Thyroid gland (tissue), 4 donors: ENCODE results near the gene INKA2.

Experiments
- POLR2A ChIP-seq, 2 donors: fragments of 450-650 bp; IDR thresholded peaks; one replicate each; pipeline ENCODE4 v1.6.1; 2017; ENCODE audit warnings: antibody characterized with exemption in 2 of 2, mild to moderate bottlenecking in 2 of 2, moderate library complexity in 1 of 2
- TF ChIP-seq, protein P1 (sequence below), 6 experiments: fragments of 200-600 bp in 3 of 6; fragments of 450-650 bp in 3 of 6; sonication (generic) in 3 of 6; IDR thresholded peaks; one replicate each; pipeline ENCODE4 v1.5.1; 2016 to 2019; ENCODE audit warnings: antibody characterized with exemption in 6 of 6, mild to moderate bottlenecking in 2 of 6, inconsistent platforms in 1 of 6, moderate library complexity in 1 of 6

DNA sequence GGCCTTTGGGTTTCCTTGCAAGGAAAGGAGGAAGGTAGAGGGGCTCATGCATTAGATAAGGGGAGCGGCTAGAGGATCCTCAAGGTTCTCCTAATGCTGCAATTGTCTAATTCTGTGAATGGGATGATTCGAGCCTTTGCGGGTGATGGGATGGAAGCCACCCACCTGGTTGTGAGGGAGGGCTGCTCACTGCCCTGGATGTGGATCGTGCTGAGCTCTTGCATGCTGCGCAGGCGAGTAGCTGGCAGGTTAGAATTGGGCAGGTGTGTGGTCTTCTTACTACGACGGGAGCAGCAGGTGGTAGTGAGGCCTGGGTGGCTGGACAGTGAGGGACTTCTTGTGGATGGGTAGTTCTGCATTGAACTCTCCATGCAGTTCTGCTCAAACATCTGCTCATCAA, 37.7 kb upstream of the INKA2 start:
- TF ChIP-seq, protein P1, sequence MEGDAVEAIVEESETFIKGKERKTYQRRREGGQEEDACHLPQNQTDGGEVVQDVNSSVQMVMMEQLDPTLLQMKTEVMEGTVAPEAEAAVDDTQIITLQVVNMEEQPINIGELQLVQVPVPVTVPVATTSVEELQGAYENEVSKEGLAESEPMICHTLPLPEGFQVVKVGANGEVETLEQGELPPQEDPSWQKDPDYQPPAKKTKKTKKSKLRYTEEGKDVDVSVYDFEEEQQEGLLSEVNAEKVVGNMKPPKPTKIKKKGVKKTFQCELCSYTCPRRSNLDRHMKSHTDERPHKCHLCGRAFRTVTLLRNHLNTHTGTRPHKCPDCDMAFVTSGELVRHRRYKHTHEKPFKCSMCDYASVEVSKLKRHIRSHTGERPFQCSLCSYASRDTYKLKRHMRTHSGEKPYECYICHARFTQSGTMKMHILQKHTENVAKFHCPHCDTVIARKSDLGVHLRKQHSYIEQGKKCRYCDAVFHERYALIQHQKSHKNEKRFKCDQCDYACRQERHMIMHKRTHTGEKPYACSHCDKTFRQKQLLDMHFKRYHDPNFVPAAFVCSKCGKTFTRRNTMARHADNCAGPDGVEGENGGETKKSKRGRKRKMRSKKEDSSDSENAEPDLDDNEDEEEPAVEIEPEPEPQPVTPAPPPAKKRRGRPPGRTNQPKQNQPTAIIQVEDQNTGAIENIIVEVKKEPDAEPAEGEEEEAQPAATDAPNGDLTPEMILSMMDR (IDR thresholded peaks at IDR 0.05) = no peak
- no peak for TF ChIP-seq POLR2A (IDR thresholded peaks at IDR 0.05)
